GM10847 (cell line): ENCODE results near the gene IDH3B.
A peak's percentile ranks its signal among the peaks of the same experiment; 100 is the strongest.

Experiments
- POLR2A ChIP-seq: IDR thresholded peaks from 2 replicates; pipeline ENCODE4 v1.6.1; 2011; ENCODE audit not compliant: insufficient read length; ENCODE audit errors: extremely low read depth

IDH3B gene

GRCh38 chr20:2663887-2664719 lies at the start of gene IDH3B:
Gene IDH3B, minus strand, starts transcription at chr20:2664216. Its CDS starts 28 bp downstream, at chr20:2664188.
- peak; percentile 53 for TF ChIP-seq POLR2A

DNA sequence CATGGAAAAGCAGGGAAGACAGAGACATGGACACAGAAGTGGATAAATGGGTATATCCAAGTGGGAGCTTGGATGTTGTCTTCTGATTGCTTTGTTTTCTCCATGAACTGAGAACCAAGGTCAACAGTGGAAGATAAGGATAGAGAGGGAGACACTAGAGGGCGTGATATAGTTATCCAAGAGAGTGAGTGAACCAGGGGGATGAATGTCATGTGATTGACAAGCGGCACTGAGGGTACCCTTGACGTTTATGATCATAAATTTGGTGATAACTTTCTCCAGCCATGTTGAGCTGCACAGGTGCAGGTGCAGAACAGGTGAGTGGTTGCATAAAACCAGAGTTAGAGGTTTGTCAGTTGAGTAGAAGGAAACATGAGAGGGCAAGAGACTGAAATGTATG lies 49.3 kb upstream of the IDH3B start:
- no peak for TF ChIP-seq POLR2A

DNA sequence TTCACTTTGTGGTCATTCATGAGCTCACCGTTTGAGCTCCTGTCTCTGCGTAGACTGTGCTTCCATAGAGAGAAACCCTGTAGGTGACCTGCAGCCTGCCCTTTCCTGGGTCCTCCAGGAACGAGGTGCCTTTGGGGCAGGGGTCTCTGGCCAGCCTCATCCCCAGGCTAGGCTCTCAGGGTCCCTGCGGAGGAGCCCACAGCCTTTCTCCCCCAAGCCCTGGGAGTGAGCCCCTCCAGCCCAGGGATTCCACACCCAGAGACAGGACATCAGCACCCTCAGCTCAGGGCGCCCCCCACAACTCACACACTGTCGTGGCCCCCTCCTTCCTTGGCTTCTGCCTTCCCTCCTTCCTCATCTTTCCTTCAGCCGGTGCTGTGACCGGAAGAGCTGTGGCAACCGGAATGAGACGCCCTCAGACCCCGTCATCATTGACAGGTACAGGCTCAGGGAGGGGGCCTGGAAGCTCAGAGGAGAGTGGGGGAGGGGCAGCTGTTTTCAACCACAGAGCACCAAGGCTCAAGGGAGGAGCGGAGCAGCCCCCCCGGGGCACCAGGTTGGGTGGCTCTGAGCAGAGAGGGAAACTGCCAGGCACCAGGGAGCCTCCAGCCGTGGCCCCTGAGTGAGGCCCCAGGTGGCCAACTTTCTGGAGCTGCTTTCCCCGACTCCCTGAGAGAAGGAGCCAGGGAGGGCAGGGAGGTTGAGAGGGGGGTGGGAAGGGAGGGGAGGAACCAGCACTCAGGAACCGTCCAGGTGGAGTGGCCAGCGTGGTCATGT lies 45.4 kb upstream of the IDH3B start:
- TF ChIP-seq POLR2A: no peak

DNA sequence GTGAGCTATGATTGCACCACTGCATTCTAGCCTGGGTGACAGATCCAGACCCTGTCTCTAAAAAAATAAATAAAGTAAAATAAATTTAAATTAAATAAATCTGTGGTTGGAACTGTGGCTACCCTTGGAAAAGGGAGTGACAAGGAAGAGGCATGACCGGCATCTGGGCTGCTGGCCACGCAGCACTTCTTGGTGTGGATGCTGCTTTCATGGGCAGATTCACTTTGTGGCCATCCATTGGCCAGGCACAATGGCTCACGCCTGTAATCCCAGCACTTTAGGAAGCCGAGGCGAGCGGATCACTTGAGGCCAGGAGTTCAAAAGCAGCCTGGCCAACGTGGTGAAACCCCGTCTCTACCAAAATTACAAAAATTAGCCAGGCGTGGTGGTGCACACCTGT lies 44.6 kb upstream of the IDH3B start:
- no peak for TF ChIP-seq POLR2A

DNA sequence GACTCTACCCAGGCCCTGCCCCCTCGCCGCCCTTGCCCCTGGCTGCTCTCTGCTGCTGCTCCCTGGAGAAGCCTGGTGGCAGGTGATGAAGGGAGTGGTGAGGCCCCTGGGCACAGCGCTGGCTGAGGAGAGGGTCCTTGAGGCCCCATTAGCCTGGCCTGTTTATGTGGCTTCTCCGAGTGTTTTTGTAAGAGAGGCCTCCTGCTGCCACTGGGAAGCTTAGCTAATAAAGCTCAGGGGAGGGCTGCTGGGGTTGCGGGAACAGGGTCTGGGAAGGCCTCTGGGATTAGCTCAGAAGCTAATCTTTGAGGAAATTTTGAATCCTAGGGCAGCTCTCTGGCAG lies 44.0 kb upstream of the IDH3B start:
- no peak for TF ChIP-seq POLR2A

GRCh38 chr20:2707353-2708072 lies 43.5 kb upstream of the IDH3B start:
- no peak for TF ChIP-seq POLR2A

DNA sequence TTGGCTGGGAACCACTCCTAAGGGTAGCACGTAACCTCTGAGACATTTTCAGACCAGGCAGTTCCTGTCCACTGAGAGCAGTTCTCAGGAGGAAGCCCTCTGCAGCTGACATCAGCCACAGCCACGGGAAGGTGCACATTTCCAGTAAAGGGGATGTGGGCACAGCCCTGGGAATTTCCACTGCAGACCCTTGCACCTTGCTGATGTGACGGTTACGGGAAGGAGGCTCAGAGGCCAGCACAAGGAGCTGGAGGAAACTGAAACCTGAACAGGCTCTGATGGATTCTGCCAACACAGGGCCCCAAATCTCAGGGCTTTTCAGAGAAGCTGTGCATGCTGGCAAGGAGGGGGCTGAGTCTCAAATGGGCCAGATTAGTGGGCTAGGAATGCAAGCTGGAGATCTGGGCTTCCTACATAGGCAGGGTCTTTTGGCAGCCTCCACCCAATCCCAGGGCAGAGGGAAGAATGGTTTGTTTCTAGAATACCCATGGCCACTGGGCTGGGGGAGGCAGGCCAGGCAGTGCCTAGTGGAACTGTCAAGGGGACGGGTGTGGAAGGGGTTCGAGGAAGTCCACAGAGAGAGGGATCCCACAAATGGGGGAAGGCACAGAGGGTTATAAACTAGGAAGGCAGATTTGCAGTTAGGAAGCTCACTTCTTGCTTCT lies 42.8 kb upstream of the IDH3B start:
- TF ChIP-seq POLR2A: no peak

- no peak for TF ChIP-seq POLR2A
Measured at GRCh38 chr20:2705931-2706645, 42.1 kb upstream of the IDH3B start.

GRCh38 chr20:2703716-2704475 lies 39.9 kb upstream of the IDH3B start:
- no peak for TF ChIP-seq POLR2A

DNA sequence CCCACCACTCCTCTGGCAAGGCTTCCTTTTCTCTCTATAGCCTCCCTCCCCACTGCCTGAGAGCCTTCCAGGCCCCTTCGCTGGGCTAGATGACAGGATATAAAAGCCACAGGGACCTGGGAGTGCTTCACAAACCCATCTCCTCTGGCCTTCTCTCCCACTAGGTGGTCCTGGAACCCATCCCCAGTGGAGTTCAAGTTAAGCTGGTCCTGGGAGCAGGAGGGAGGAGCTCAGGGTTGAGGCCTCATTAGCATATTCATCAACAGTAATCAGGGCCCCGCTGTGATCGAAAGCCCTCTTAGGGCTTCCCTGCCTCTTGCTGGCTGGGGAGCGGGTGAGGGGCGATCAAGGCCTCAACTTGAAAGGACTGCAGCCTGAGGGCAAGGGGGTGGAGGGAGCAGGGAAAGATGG lies 37.7 kb upstream of the IDH3B start:
- TF ChIP-seq POLR2A: no peak

DNA sequence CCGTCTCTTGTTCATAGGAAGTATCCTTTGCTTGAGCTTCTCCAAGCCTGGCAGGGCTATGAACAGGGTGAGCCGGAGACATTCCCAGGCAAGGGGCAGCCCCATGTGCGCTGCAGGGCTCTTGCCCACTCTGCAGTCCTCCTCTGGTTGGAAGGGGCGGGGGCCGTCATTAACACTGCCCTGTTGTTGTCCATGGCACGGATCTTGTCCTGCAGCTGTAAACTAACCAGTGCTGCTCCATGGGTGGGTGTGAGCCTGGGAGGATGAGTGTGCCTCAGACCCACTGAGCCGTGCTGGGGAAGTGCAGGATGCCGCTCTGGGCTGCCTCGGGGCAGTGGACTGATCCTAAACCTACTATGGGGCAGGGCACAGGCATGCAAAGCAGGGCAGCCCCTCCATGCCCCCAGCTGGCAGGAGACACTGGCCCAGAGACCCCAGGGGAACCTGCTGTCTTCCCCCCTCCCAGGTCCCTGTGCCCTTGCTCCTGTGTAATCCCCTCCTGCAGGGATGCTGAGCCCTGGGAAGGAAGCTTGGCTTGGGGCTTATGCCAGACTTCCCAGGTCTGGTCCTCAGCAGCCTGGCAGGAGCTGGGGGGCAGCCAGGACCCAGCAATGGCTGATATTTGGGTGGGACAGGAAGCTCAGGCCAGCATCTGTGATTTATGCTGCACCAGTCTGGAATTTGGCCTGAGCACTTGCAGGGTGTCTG lies 37.1 kb upstream of the IDH3B start:
- TF ChIP-seq POLR2A: no peak

- TF ChIP-seq POLR2A: no peak
Measured at GRCh38 chr20:2699775-2700413, 35.9 kb upstream of the IDH3B start.

- no peak for TF ChIP-seq POLR2A
Measured at GRCh38 chr20:2698912-2699311, 34.9 kb upstream of the IDH3B start.
